Nephron (organoid): Measurements from ENCODE around the gene TENM4.
A peak's percentile ranks its signal among the peaks of the same experiment; 100 is the strongest.

Experiments
- H3K27ac Mint-ChIP-seq, 3 experiments: 2 replicates each; pipeline ENCODE4 v1.8.0; 2020; ENCODE audit warnings: mixed read lengths in 3 of 3, mild to moderate bottlenecking in 2 of 3, moderate library complexity in 1 of 3
- H3K27me3 Mint-ChIP-seq: 2 replicates; pipeline ENCODE4 v1.8.0; 2021; ENCODE audit warnings: low read depth, mild to moderate bottlenecking, moderate library complexity, mixed read lengths
- H3K36me3 Mint-ChIP-seq: 2 replicates; pipeline ENCODE4 v1.8.0; 2020; ENCODE audit warnings: low read depth, mixed read lengths
- H3K4me1 Mint-ChIP-seq: 2 replicates; pipeline ENCODE4 v1.8.0; 2020; ENCODE audit warnings: mixed read lengths
- H3K4me3 Mint-ChIP-seq, 3 experiments: 2 replicates each; pipeline ENCODE4 v1.8.0; 2020; ENCODE audit warnings: mild to moderate bottlenecking in 3 of 3, mixed read lengths in 3 of 3, moderate library complexity in 2 of 3
- H3K9me3 Mint-ChIP-seq: 2 replicates; pipeline ENCODE4 v1.8.0; 2020; ENCODE audit warnings: mixed read lengths
- CTCF ChIP-seq, 3 experiments: fragments of 200-600 bp; sonication (generic); IDR thresholded peaks; one replicate each; pipeline ENCODE4 v1.5.0; 2021; ENCODE audit warnings: antibody characterized with exemption in 3 of 3; ENCODE audit not compliant: unreplicated experiment in 3 of 3

Gene TENM4

GRCh38 chr11:79438631-79439409 lies 2.0 kb downstream of the TENM4 start:
- Mint-ChIP-seq H3K27ac (peak overlapping the region; percentile 90 to 91 (median 91)), H3K4me1 (peaks cover 42% of the 10 kb centered on the region), H3K4me3 (peak overlapping the region; percentile 94 to 97 (median 96)), H3K36me3 (peaks cover 3% of the 10 kb centered on the region), H3K9me3 (no peaks in the 10 kb centered on the region), H3K27me3 (peaks cover 37% of the 10 kb centered on the region)
- no peak for TF ChIP-seq CTCF (IDR thresholded peaks at IDR 0.05; ENCODE audit: unreplicated experiment in 3 of 3)

DNA sequence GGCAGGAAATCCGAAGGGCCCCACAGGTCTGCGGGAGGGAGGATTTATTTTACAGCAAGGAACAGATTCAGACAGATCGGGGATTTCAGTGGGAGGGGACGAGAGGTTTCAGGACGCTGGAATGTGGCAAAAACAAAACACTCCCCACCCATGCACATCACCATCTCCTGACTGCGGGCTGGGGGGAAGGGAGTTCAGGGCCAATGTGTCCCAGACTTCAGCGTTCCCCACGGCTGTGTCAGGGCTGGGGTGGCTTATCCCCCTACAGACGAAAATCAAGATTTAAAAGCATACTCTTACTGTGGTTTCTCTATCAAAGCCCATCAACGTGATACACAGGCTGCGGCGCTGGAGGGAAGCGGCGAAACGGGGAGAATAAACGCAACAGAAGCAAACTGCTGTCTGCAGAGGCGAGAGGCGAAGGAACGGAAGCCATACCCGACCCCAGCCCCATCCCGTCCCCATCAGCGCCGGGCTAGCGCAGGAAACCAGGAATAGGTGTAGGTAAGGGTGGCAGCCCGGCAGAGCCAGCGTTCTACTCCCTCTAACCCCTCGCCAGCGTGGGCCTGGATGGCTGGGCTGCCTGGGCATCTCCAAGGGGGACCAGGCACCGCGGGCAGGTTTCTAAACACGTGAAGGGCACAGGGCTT lies 2.7 kb downstream of the TENM4 start:
- H3K9me3 Mint-ChIP-seq = no peaks in the 10 kb centered on the region
- TF ChIP-seq CTCF (IDR thresholded peaks at IDR 0.05; ENCODE audit: unreplicated experiment in 3 of 3) = no peak
- H3K27ac Mint-ChIP-seq = peak overlapping the region; percentile 82 to 91 (median 90)
- H3K36me3 Mint-ChIP-seq = peaks cover 3% of the 10 kb centered on the region
- peak overlapping the region; percentile 94 to 97 (median 96) for H3K4me3 Mint-ChIP-seq
- H3K27me3 Mint-ChIP-seq = peaks cover 37% of the 10 kb centered on the region
- peaks cover 42% of the 10 kb centered on the region for H3K4me1 Mint-ChIP-seq

GRCh38 chr11:79437278-79437980 lies 3.4 kb downstream of the TENM4 start:
- H3K27ac Mint-ChIP-seq = peak overlapping the region; percentile 82 to 91 (median 90)
- H3K9me3 Mint-ChIP-seq = no peaks in the 10 kb centered on the region
- H3K36me3 Mint-ChIP-seq = peaks cover 3% of the 10 kb centered on the region
- peaks cover 37% of the 10 kb centered on the region for H3K27me3 Mint-ChIP-seq
- peaks cover 42% of the 10 kb centered on the region for H3K4me1 Mint-ChIP-seq
- TF ChIP-seq CTCF (IDR thresholded peaks at IDR 0.05; ENCODE audit: unreplicated experiment in 3 of 3) = no peak
- peak overlapping the region; percentile 94 to 97 (median 96) for H3K4me3 Mint-ChIP-seq

DNA sequence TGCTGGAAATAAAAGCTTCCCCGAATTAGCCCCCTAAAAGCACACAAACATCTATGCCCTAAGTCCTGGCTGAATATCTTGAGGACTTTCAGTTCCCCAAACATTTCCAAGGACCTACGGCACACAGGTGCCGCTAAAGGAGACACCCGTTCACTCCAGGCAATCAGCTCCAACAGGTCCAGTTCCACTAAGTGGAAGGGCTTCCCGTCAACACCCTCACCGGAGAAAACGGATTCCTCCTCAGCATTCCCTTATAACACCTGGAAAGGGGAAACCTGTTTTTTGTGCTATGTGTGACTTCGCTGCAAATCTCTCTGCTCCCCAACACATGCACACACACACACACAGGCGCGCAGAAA lies 3.9 kb downstream of the TENM4 start:
- Mint-ChIP-seq H3K4me1 (peaks cover 38% of the 10 kb centered on the region), H3K36me3 (peaks cover 3% of the 10 kb centered on the region), H3K9me3 (no peaks in the 10 kb centered on the region), H3K27ac (peak overlapping the region; percentile 57 to 88 (median 63)), H3K27me3 (peaks cover 36% of the 10 kb centered on the region), H3K4me3 (peak overlapping the region; percentile 87 to 97 (median 93))
- TF ChIP-seq CTCF (IDR thresholded peaks at IDR 0.05; ENCODE audit: unreplicated experiment in 3 of 3) = no peak

DNA sequence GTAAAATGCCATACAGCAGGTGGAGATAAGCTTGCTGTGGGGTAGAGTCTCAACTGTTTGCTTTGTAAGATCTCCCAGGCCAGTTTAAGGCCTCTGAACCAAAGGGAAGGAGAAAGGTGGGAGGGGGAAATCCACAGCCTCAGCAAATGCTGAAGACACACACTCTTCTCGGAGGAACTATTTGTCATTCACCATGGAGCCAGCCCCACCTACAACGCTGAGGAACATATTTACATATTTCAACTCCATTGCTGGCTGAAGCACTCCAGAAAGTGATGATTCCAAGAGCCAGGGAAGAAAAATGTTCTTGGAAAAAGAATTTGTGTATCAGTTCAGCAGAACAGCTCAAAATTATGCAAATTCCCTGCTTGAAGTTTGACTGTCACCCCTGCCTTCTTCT lies 6.5 kb downstream of the TENM4 start:
- H3K36me3 Mint-ChIP-seq = peaks cover 7% of the 10 kb centered on the region
- H3K27me3 Mint-ChIP-seq = peaks cover 27% of the 10 kb centered on the region
- H3K4me3 Mint-ChIP-seq = peak overlapping the region in 1 of 3 experiments; percentile 47
- no peak overlapping the region for H3K27ac Mint-ChIP-seq
- TF ChIP-seq CTCF (IDR thresholded peaks at IDR 0.05; ENCODE audit: unreplicated experiment in 3 of 3) = no peak
- peaks cover 29% of the 10 kb centered on the region for H3K4me1 Mint-ChIP-seq
- no peaks in the 10 kb centered on the region for H3K9me3 Mint-ChIP-seq
